ENCODE measurements around the gene ENTPD8.

Gene ENTPD8

DNA sequence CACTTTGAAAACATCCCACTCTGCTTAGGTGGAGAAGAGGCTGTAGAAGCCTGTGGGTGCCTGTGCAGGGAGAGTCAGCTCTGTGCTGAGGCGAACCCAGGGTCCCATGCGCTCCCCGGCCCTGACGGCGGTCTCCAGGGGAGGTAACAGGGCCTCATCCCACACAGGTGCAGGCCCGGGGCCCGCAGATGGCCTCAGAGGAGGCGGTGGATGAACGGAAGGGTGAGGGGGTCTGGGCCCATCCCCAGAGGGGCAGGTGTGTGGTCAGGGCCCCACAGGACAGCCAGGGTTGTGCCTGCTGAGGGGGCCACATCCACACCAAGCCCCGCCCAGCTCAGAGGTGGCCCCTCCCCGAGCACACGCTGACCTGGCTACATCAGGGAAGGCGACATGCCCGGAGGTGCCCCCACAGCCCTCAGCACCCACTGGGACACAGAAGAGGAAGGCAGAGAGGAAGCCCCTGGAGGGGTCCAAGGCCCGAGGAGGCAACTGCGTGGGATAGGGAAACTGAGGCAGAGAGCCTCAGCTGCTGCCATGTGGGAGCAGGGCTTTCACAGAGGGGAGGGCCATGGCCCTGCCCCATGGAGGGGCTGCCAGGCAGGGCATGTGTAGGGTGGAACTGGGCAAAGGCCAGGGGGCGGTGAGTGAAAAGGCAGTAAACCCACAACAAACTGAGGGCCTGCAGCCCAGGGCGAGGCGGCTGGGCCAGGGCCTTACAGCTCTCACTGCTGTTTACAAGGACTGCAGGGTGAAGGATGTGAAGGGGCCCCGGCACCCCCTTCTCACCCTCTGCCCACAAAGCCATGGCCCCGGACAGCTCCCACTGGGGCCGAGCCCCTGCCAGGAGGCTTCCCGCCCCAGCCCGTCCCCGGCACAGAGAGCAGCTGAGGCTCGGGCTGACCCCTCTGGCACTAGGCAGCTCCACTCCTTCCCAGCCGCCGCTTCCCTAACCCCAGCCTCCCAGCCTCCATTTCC lies 47.7 kb downstream of the ENTPD8 start:
- TF ChIP-seq, protein P1, sequence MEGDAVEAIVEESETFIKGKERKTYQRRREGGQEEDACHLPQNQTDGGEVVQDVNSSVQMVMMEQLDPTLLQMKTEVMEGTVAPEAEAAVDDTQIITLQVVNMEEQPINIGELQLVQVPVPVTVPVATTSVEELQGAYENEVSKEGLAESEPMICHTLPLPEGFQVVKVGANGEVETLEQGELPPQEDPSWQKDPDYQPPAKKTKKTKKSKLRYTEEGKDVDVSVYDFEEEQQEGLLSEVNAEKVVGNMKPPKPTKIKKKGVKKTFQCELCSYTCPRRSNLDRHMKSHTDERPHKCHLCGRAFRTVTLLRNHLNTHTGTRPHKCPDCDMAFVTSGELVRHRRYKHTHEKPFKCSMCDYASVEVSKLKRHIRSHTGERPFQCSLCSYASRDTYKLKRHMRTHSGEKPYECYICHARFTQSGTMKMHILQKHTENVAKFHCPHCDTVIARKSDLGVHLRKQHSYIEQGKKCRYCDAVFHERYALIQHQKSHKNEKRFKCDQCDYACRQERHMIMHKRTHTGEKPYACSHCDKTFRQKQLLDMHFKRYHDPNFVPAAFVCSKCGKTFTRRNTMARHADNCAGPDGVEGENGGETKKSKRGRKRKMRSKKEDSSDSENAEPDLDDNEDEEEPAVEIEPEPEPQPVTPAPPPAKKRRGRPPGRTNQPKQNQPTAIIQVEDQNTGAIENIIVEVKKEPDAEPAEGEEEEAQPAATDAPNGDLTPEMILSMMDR (IDR thresholded peaks at IDR 0.05; ENCODE audit: extremely low read depth, missing control alignments) = no peak
- no peak for DNase-seq (ENCODE audit: low spot score)

DNA sequence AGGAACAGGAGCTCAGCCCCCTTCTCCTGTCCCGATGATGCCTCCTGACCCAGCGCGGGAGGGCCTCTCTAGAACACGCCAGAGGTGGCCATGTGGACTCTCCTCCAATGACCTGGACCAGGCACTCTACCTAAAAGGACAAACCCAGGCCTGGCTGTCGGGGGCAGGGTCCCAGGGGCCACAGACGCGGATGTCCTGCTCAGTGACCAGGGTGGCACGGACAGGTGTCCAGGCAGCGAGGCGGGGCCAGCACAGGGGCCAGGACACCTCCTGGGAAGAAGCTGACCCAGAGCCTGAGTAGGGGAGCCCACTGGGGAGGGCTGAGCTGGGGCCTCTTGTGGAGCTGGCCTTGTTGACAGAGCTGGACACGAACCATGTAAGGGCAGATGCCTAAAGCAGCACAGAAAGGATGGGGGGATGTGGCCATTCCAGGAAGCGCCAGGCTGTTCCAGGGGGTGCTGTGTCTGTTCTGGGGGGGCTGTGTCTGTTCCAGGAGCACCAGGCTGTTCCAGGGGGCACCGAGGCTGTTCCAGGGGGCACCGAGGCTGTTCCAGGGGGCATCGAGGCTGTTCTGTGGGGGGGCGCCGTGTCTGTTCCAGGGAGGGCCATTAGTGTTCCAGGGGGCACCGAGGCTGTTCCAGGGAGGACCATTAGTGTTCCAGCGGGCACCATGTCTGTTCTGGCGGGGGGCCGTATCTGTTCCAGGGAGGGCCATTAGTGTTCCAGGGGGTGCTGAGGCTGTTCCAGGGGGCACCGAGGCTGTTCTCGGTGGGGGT lies 48.7 kb downstream of the ENTPD8 start:
- DNase-seq (ENCODE audit: low spot score) = no peak
- TF ChIP-seq, protein P1 (IDR thresholded peaks at IDR 0.05; ENCODE audit: extremely low read depth, missing control alignments) = no peak

DNA sequence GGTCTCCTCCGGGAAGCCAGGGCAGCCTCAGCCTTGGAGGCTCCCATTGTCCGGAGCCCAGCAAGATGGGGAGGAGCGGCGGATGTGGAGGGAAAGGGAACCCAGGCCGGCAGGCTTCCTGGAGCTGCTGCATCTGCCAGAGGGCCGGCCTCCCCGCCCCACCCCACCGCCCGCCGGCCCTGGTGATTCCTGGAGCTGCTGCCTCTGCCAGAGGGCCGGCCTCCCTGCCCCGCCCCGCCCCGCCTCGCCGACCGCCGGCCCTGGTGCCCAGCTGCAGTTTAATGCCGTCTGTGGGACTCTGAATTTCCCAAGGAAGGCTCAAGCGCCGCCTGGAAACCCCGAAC lies 49.8 kb downstream of the ENTPD8 start:
- DNase-seq (ENCODE audit: low spot score) = no peak
- TF ChIP-seq, protein P1 (IDR thresholded peaks at IDR 0.05; ENCODE audit: extremely low read depth, missing control alignments) = no peak

DNA sequence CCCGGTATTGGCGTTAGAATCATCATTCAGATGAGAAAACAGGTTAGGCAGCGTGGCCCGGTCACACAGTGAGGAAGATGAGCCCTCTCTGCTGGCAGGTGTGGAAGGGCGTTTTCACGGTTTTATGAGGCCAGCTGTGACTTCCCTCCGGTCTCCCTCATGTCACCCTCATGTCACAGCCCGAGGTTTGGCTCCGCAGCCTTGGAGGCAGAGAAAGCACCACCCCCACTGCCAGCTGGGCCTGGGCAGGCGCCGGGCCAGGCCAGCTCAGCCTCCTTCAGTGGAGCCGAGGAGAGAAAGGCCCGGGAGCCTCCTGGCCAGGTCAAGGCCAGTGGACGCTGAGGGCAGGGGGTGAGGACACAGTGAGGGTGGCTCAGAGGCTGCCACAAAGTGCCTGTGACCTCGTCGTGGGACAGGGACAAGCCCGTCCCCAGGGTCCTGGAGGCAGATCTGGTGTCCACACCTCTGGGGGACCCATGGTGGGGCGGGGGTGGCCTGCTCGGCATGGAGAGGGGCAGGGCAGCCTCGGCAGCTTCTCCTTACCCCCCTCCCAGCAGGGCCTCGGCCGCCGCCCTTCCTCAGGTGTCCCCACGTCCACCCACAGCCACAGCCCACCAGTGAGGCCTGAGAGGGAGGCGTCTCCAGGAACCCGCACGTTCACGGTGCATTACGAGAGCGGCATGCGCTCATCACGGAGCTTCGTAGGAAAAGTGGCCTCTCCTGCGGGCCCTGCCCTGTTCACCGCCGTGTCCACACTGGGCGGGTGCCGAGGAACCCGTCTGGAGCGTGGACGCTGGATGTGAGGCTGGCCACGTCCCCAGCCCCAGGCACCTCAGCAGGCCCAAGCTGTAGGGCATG lies 50.4 kb downstream of the ENTPD8 start:
- no peak for DNase-seq (ENCODE audit: low spot score)
- TF ChIP-seq, protein P1 (IDR thresholded peaks at IDR 0.05; ENCODE audit: extremely low read depth, missing control alignments) = no peak

DNA sequence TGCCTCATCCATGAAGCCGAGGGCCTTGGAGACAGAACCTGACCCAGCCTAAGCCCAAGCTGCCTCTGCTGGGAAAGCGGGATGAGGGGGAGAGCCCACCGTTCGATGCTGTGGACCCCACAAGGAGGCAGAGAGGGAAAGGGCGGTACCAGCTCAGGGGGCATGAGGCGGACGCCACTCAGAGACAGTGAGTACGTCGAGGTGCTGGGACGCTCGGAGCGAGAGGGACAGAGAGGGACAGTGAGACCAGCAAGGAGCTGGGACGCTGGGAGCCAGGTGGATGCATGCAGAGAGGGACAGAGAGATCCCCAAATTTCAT lies 51.8 kb downstream of the ENTPD8 start:
- TF ChIP-seq, protein P1 (IDR thresholded peaks at IDR 0.05; ENCODE audit: extremely low read depth, missing control alignments) = no peak

DNA sequence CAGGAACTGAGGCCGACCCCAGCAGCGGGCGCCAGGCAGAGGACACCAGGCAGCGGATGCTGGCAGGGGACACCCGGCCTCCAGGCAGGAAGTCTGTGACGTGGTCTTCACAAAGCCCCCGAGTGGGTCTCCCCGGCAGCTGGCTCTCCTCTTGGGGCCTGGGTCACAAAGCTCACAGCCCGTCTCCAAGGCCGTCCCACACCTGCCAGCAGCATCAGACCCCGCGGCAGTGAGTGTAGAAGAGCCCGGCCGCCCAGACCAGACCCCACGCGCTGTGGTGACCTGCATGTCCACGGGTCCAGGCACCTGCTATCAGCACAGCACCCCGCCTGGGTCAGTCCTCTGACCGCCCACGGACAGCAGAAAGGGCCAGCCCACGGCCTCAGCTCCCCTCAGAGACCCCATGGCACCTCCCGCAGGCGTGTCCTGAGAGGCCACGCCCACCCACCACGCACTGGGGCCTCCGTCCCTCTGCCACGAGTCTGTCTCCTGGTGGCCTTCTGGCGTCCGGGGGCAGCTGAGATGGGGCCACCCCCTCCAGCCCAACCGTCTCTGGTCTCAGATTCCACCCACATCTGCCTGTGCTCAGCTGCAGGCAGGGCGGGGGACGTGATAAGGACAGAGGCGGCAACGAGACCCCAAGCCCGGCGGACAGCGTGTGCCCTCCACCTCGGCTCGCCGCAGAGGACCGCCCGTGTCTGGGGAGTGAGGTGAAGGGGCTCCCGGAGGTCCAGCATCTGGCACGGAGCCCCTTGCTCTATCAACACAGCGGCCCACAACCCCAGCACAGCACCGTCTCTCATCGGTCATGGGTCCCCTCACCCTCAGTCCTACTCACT lies 52.3 kb downstream of the ENTPD8 start:
- TF ChIP-seq, protein P1 (IDR thresholded peaks at IDR 0.05; ENCODE audit: extremely low read depth, missing control alignments) = no peak

More for the DNA sequence above, 51.8 kb downstream of the ENTPD8 start:
- no peak for DNase-seq (ENCODE audit: low spot score)

More for the DNA sequence above, 52.3 kb downstream of the ENTPD8 start:
- no peak for DNase-seq (ENCODE audit: low spot score)

Data from GM20000 (cell line).